CD4-positive, CD25-positive, alpha-beta regulatory T cell (primary cell): ENCODE measurements around the gene RASSF4. TPM values are rescaled to one million over a fixed set of nuclear protein-coding genes. Genes with fewer than 3 reads are reported as not detected.

Experiments used
- ATAC-seq, 2 donors: fragments of 150-1000 bp; cut with Tn5 transposase; one replicate each; pipeline ENCODE4 v1.10.0; 2021; ENCODE audit warnings: low read depth in 2 of 2, moderate number of reproducible peaks in 2 of 2, moderate library complexity in 1 of 2
- DNase-seq, 3 donors: peaks; one replicate each; pipeline versions ENCODE4 v3.0.0 to v3.0.0-alpha.2; 2012 to 2022; ENCODE audit warnings: mixed read lengths in 1 of 3
- H3K27ac ChIP-seq: one replicate; pipeline ENCODE4 v1.7.0; 2013; ENCODE audit warnings: mild to moderate bottlenecking, low read length; ENCODE audit not compliant: insufficient read depth, poor library complexity, severe bottlenecking
- H3K27me3 ChIP-seq: one replicate; pipeline ENCODE4 v1.7.0; 2013; ENCODE audit warnings: low read length; ENCODE audit not compliant: control insufficient read depth, insufficient read depth
- H3K36me3 ChIP-seq: one replicate; pipeline ENCODE4 v1.7.0; 2013; ENCODE audit warnings: mild to moderate bottlenecking, low read length, moderate library complexity; ENCODE audit not compliant: control insufficient read depth, insufficient read depth
- H3K4me1 ChIP-seq: 2 replicates; pipeline ENCODE4 v1.7.0; 2013; ENCODE audit warnings: mild to moderate bottlenecking, low read length; ENCODE audit not compliant: insufficient read depth, control insufficient read depth, poor library complexity, severe bottlenecking
- H3K4me3 ChIP-seq: one replicate; pipeline ENCODE4 v1.7.0; 2013; ENCODE audit warnings: low read depth, mild to moderate bottlenecking, low read length, moderate library complexity
- H3K9me3 ChIP-seq, 2 experiments: 1 replicate in 1 of 2; 2 replicates in 1 of 2; pipeline ENCODE4 v1.7.0; 2013; ENCODE audit warnings: low read length in 2 of 2, mild to moderate bottlenecking in 1 of 2, moderate library complexity in 1 of 2; ENCODE audit not compliant: control insufficient read depth in 2 of 2
- H3K27ac Mint-ChIP-seq, 3 donors: one replicate each; pipeline ENCODE4 v1.8.0; 2020 to 2022; ENCODE audit warnings: mild to moderate bottlenecking in 3 of 3, mixed read lengths in 3 of 3, moderate library complexity in 2 of 3
- H3K27me3 Mint-ChIP-seq: one replicate; pipeline ENCODE4 v1.8.0; 2022; ENCODE audit warnings: mild to moderate bottlenecking, mixed read lengths
- H3K36me3 Mint-ChIP-seq: one replicate; pipeline ENCODE4 v1.8.0; 2020; ENCODE audit warnings: mixed read lengths
- H3K4me1 Mint-ChIP-seq, 4 donors: one replicate each; pipeline ENCODE4 v1.8.0; 2020 to 2022; ENCODE audit warnings: mixed read lengths in 4 of 4, mild to moderate bottlenecking in 1 of 4
- H3K4me3 Mint-ChIP-seq, 4 donors: one replicate each; pipeline ENCODE4 v1.8.0; 2020 to 2022; ENCODE audit warnings: mild to moderate bottlenecking in 4 of 4, mixed read lengths in 4 of 4, moderate library complexity in 3 of 4
- H3K9me3 Mint-ChIP-seq, 7 donors: one replicate each; pipeline ENCODE4 v1.8.0; 2020 to 2022; ENCODE audit warnings: mixed read lengths in 7 of 7, mild to moderate bottlenecking in 3 of 7, moderate library complexity in 2 of 7
- polyA plus RNA-seq, 4 donors: library from polyadenylated mRNA; unstranded; fragments of 300-500 nt; fragmentation: Illumina TruSeq; gene quantifications; one replicate each; pipeline ENCODE4 v1.2.3, GENCODE V29; 2021
- total RNA-seq: library from RNA; stranded (reverse); gene quantifications from one replicate; pipeline ENCODE4 v1.2.3, GENCODE V29; 2022

The RASSF4 gene
- total and polyA plus RNA-seq, 5 donors from 2014 or later: 0.37 to 1.3 (median 0.53) TPM; not detected in 1

DNA sequence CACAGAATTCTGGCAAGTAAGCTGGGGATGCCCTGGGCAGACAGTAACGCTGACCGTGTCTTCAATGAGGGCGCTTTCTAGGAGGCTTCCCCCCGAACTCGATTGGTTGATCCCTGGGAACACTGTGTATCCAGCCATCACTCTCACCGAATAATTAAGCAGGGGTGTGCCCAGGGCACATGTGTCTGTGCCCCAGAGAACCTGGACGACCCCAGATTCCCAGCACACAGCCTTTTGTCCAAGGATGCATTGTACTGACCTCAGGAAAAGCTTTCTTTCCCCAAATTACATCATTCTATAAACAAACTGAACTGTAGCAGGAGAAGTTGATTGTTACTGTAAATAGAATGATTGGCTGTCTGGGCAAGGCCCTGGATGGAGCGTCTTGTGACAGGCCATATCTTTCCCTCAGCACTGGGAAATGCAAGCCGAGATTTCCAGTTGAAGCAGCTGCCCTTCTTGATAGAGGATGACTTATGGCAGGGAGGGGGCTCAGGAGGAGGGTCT is 25.6 kb downstream of the RASSF4 start:
- no peak overlapping the region for H3K4me3 ChIP-seq
- H3K27ac ChIP-seq: no peak overlapping the region
- no peak for DNase-seq
- Mint-ChIP-seq H3K4me3 (no peak overlapping the region), H3K4me1 (no peaks in the 10 kb centered on the region), H3K27ac (no peak overlapping the region), H3K27me3 (peaks cover 8% of the 10 kb centered on the region), H3K9me3 (no peaks in the 10 kb centered on the region), H3K36me3 (no peaks in the 10 kb centered on the region)
- no peaks in the 10 kb centered on the region for H3K27me3 ChIP-seq
- H3K4me1 ChIP-seq: no peaks in the 10 kb centered on the region
- no peaks in the 10 kb centered on the region for H3K9me3 ChIP-seq
- no peak for ATAC-seq
- H3K36me3 ChIP-seq: no peaks in the 10 kb centered on the region

DNA sequence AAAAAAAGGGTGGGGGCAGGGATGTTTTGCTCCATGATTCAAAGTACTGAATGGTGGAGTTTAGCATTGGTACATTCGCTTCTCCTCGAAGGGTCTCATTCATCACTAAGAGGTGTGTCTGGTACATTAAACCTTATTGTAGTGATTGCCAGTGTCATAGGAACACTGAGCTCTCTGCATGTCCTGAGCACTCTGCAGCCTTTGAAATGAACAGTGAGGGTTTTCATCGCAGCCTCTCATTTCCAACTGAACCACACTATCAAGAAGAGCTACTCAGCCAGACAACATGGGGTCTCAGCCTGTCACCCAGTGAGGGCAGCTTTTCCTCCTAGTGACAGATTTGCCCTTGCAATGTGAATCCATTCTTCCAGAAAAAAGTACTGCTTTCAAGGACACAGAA is 26.6 kb downstream of the RASSF4 start:
- Mint-ChIP-seq H3K36me3 (no peaks in the 10 kb centered on the region), H3K4me3 (no peak overlapping the region), H3K27me3 (peaks cover 8% of the 10 kb centered on the region), H3K4me1 (no peaks in the 10 kb centered on the region), H3K27ac (no peak overlapping the region), H3K9me3 (no peaks in the 10 kb centered on the region)
- no peaks in the 10 kb centered on the region for H3K27me3 ChIP-seq
- no peak for DNase-seq
- H3K36me3 ChIP-seq: no peaks in the 10 kb centered on the region
- ATAC-seq: no peak
- no peaks in the 10 kb centered on the region for H3K4me1 ChIP-seq
- no peak overlapping the region for H3K4me3 ChIP-seq
- no peak overlapping the region for H3K27ac ChIP-seq
- H3K9me3 ChIP-seq: no peaks in the 10 kb centered on the region

DNA sequence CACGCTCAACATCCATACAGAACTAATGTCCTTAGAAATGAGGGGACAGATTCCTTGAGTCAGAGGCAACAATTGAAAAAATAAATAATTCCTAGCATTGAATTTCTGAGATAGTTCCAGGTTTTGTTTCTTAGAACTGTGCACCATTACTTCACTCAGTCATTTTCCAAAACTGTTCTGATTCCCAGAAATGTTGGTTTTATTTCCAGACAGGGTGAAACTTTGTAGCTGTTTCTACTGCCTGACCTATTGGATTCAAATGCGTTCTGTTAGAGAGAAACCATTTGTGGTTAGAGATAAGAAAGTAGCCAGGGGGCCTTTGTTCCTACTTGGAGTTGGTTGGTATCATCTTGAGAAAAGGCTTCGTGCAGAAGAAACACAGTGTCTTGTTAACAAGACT is 27.1 kb downstream of the RASSF4 start:
- DNase-seq: no peak
- Histone ChIP-seq H3K9me3 (no peaks in the 10 kb centered on the region), H3K27ac (no peak overlapping the region), H3K4me3 (no peak overlapping the region), H3K36me3 (no peaks in the 10 kb centered on the region), H3K27me3 (no peaks in the 10 kb centered on the region), H3K4me1 (no peaks in the 10 kb centered on the region)
- Mint-ChIP-seq H3K4me1 (no peaks in the 10 kb centered on the region), H3K9me3 (no peaks in the 10 kb centered on the region), H3K27me3 (peaks cover 8% of the 10 kb centered on the region), H3K4me3 (no peak overlapping the region), H3K36me3 (no peaks in the 10 kb centered on the region), H3K27ac (peak overlapping the region in 1 of 3 donors; percentile 43)
- ATAC-seq: no peak

DNA sequence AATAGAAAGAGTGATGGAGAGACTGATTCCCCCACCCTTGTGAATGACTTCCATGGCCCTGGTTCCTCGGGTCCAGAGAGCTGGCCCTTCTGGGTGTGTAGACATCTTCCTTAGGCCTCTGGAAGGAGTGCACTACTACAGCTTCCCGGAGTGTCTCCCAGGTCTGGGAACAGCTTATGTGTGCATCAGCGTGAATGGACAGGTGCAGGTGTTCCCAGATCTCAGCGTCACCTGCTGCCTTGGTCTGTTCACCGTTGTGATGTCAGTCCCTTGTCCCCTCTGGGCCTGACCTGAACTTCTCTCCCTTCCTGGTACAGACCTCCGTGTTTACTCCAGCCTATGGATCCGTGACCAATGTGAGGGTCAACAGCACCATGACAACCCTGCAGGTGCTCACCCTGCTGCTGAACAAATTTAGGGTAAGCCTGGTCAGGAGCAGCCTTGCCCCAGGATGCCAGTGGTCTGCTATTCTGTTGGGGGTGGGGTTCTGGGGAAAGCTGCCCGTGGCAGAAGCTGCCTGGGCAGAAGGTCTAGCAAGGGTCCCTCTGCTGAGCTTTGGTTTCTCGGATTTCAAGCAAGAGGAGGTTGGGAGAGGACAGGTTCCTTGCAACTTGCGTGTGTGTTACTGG is 29.5 kb downstream of the RASSF4 start:
- Histone ChIP-seq H3K9me3 (no peaks in the 10 kb centered on the region), H3K4me3 (no peak overlapping the region), H3K4me1 (no peaks in the 10 kb centered on the region), H3K27ac (no peak overlapping the region), H3K27me3 (no peaks in the 10 kb centered on the region), H3K36me3 (no peaks in the 10 kb centered on the region)
- no peak overlapping the region for H3K4me3 Mint-ChIP-seq
- H3K27ac Mint-ChIP-seq: no peak overlapping the region
- peaks cover 13% of the 10 kb centered on the region for H3K27me3 Mint-ChIP-seq
- no peaks in the 10 kb centered on the region for H3K9me3 Mint-ChIP-seq
- ATAC-seq (no peak), DNase-seq (no peak)
- H3K36me3 Mint-ChIP-seq: no peaks in the 10 kb centered on the region
- no peaks in the 10 kb centered on the region for H3K4me1 Mint-ChIP-seq

DNA sequence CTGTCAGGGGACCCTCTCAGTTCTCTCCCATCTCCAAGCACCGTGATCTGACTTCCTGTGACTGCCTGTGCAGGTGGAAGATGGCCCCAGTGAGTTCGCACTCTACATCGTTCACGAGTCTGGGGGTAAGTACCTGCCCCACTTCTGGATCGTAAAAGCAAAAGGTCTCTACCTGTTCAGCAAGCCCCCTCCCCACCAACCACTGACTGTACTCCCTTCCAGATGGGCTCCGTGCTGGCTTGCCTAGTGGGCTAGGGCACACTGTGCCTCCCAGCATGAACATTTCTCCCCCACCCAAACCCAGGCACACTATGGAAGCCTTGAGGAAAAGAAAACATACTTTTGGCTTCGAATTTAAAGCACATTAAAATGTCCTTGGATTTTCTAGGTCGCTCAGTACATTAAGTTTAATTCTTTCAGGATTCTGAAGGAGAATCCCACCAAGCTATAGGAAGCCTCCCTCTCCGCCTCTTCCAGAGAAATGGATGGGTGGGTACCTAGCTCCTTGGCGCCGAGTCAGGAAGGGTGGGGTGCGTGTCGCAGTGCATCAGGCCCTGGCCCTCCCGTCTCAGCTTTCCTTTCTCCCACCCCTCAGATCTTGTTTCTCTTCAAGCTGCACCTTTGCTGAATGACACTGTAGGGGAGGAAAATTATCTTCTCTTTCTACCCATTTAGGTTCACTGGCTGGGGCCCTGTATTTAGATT is 30.1 kb downstream of the RASSF4 start:
- Mint-ChIP-seq H3K36me3 (no peaks in the 10 kb centered on the region), H3K27ac (no peak overlapping the region), H3K4me1 (no peaks in the 10 kb centered on the region), H3K9me3 (no peaks in the 10 kb centered on the region), H3K4me3 (no peak overlapping the region), H3K27me3 (peaks cover 13% of the 10 kb centered on the region)
- Histone ChIP-seq H3K4me3 (no peak overlapping the region), H3K27ac (no peak overlapping the region), H3K9me3 (no peaks in the 10 kb centered on the region), H3K4me1 (no peaks in the 10 kb centered on the region), H3K27me3 (no peaks in the 10 kb centered on the region), H3K36me3 (no peaks in the 10 kb centered on the region)
- no peak for DNase-seq
- no peak for ATAC-seq

DNA sequence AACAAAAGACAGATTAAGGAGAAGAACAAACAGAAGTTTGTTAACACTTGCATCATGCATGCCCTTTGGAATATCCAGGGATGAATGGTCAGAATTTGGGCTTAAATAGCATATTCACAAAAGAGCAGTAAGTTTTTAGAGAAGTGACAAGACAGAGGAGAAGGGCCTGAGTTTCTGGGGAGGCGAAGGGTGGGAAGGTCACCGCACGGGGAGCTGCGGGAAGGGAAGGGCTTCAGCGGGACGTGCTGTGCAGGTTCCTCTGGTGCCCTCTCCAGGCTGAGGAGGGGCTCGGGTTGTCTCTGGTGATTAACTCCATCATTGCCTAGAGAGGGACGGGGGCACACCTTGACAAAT is 30.7 kb downstream of the RASSF4 start:
- ATAC-seq (no peak), DNase-seq (no peak)
- H3K4me1 Mint-ChIP-seq: peaks cover 0 to 1% (median 0%) of the 10 kb centered on the region in 4 donors
- no peak overlapping the region for H3K27ac ChIP-seq
- no peak overlapping the region for H3K27ac Mint-ChIP-seq
- no peaks in the 10 kb centered on the region for H3K4me1 ChIP-seq
- no peaks in the 10 kb centered on the region for H3K36me3 ChIP-seq
- no peak overlapping the region for H3K4me3 Mint-ChIP-seq
- no peaks in the 10 kb centered on the region for H3K27me3 ChIP-seq
- H3K9me3 ChIP-seq: no peaks in the 10 kb centered on the region
- peaks cover 13% of the 10 kb centered on the region for H3K27me3 Mint-ChIP-seq
- no peaks in the 10 kb centered on the region for H3K9me3 Mint-ChIP-seq
- no peak overlapping the region for H3K4me3 ChIP-seq
- H3K36me3 Mint-ChIP-seq: no peaks in the 10 kb centered on the region

DNA sequence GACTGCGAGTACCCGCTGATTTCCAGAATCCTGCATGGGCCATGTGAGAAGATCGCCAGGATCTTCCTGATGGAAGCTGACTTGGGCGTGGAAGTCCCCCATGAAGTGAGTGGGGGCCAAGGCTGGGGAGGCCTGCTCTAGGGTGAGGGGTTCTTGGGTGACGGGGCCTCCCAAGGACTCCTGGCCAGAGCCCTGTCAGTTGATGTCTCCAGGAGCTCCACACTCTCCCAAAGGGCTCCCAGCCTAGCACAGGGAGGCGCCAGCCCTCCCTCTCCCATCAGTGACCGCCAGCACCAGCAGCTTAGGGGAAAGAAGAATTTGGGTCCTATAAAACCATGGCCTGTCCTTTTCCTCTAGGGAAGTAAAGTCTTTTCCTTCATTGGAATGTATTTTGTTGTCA is 31.4 kb downstream of the RASSF4 start:
- Mint-ChIP-seq H3K4me1 (peaks cover 0 to 7% (median 3%) of the 10 kb centered on the region in 4 donors), H3K36me3 (no peaks in the 10 kb centered on the region), H3K4me3 (no peak overlapping the region), H3K9me3 (no peaks in the 10 kb centered on the region), H3K27me3 (peaks cover 12% of the 10 kb centered on the region), H3K27ac (no peak overlapping the region)
- Histone ChIP-seq H3K9me3 (no peaks in the 10 kb centered on the region), H3K27ac (no peak overlapping the region), H3K36me3 (no peaks in the 10 kb centered on the region), H3K4me1 (no peaks in the 10 kb centered on the region), H3K4me3 (no peak overlapping the region), H3K27me3 (no peaks in the 10 kb centered on the region)
- DNase-seq: no peak
- ATAC-seq: no peak

DNA sequence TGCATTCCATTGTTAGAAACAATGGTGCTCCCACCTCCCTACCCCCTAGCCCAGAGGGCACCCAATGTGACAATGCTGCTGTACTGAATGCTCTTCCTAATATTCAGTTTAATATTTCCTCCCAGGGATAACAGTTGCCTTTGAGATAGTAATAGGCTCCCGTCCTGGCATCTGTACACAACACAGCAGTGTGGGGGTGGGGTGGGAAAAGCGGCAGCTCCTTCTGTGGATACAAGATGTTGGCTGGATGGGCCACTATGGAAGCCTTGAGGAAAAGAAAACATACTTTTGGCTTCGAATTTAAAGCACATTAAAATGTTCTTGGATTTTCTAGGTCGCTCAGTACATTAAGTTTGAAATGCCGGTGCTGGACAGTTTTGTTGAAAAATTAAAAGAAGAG is 32.0 kb downstream of the RASSF4 start:
- no peaks in the 10 kb centered on the region for H3K36me3 ChIP-seq
- no peak overlapping the region for H3K27ac Mint-ChIP-seq
- H3K4me3 Mint-ChIP-seq: no peak overlapping the region
- H3K27me3 Mint-ChIP-seq: peaks cover 8% of the 10 kb centered on the region
- H3K27me3 ChIP-seq: no peaks in the 10 kb centered on the region
- ATAC-seq (no peak), DNase-seq (no peak)
- no peaks in the 10 kb centered on the region for H3K4me1 ChIP-seq
- H3K4me1 Mint-ChIP-seq: peaks cover 0 to 7% (median 3%) of the 10 kb centered on the region in 4 donors
- no peaks in the 10 kb centered on the region for H3K9me3 Mint-ChIP-seq
- H3K9me3 ChIP-seq: no peaks in the 10 kb centered on the region
- H3K36me3 Mint-ChIP-seq: no peaks in the 10 kb centered on the region
- no peak overlapping the region for H3K27ac ChIP-seq
- H3K4me3 ChIP-seq: no peak overlapping the region
